GM23338 (cell line): Measurements from ENCODE around the gene IGFBP5.

Experiments used
- CREB1 ChIP-seq: fragments of 250-450 bp; sonication (Bioruptor Pico); IDR thresholded peaks from 2 replicates; pipeline ENCODE4 v1.5.0; 2020; ENCODE audit warnings: low read depth, mild to moderate bottlenecking, moderate library complexity
- ETS1 ChIP-seq: IDR thresholded peaks from 2 replicates; pipeline ENCODE4 v1.6.1; 2016; ENCODE audit warnings: antibody characterized with exemption
- EZH2 ChIP-seq: fragments of 200-600 bp; sonication (generic); IDR thresholded peaks from one replicate; pipeline ENCODE4 v1.8.0; 2017; ENCODE audit warnings: antibody characterized with exemption, mild to moderate bottlenecking, low read depth; ENCODE audit not compliant: unreplicated experiment
- EZH2phosphoT487 ChIP-seq: fragments of 200-600 bp; sonication (generic); IDR thresholded peaks from one replicate; pipeline ENCODE4 v1.8.1; 2018; ENCODE audit warnings: antibody characterized with exemption; ENCODE audit not compliant: unreplicated experiment
- JUNB ChIP-seq: IDR thresholded peaks from one replicate; pipeline ENCODE4 v1.6.1; 2016; ENCODE audit warnings: antibody characterized with exemption; ENCODE audit not compliant: unreplicated experiment
- NANOG ChIP-seq: IDR thresholded peaks from 2 replicates; pipeline ENCODE4 v1.6.1; 2016; ENCODE audit warnings: antibody characterized with exemption, borderline replicate concordance
- POLR2AphosphoS5 ChIP-seq: IDR thresholded peaks from 2 replicates; pipeline ENCODE4 v1.6.1; 2016; ENCODE audit warnings: antibody characterized with exemption, low read depth
- STAT1 ChIP-seq: IDR thresholded peaks from one replicate; pipeline ENCODE4 v1.6.1; 2016; ENCODE audit warnings: antibody characterized with exemption; ENCODE audit not compliant: unreplicated experiment
- ZNF331 ChIP-seq: fragments of 250-450 bp; sonication (Bioruptor Pico); IDR thresholded peaks from 2 replicates; pipeline ENCODE4 v1.5.0; 2020; ENCODE audit warnings: low read depth, mild to moderate bottlenecking, moderate library complexity
- ZNF462 ChIP-seq: fragments of 250-450 bp; sonication (Bioruptor Pico); IDR thresholded peaks from 2 replicates; pipeline ENCODE4 v1.5.0; 2020; ENCODE audit warnings: mild to moderate bottlenecking, moderate library complexity
- TF ChIP-seq, protein P1 (sequence below), 2 experiments: fragments of 200-600 bp in 1 of 2; sonication (generic) in 1 of 2; conservative IDR thresholded peaks; 2 replicates each; pipeline versions ENCODE4 v1.5.1 to v1.6.1; 2016 to 2017; ENCODE audit warnings: antibody characterized with exemption in 2 of 2, low read depth in 2 of 2, mild to moderate bottlenecking in 2 of 2, moderate library complexity in 1 of 2
- TF ChIP-seq, protein P2 (sequence below): IDR thresholded peaks from one replicate; pipeline ENCODE4 v1.6.1; 2018; ENCODE audit warnings: antibody characterized with exemption; ENCODE audit not compliant: unreplicated experiment

GRCh38 chr2:216671791-216672343, 23.5 kb downstream of the IGFBP5 start:
- TF ChIP-seq, protein P1, sequence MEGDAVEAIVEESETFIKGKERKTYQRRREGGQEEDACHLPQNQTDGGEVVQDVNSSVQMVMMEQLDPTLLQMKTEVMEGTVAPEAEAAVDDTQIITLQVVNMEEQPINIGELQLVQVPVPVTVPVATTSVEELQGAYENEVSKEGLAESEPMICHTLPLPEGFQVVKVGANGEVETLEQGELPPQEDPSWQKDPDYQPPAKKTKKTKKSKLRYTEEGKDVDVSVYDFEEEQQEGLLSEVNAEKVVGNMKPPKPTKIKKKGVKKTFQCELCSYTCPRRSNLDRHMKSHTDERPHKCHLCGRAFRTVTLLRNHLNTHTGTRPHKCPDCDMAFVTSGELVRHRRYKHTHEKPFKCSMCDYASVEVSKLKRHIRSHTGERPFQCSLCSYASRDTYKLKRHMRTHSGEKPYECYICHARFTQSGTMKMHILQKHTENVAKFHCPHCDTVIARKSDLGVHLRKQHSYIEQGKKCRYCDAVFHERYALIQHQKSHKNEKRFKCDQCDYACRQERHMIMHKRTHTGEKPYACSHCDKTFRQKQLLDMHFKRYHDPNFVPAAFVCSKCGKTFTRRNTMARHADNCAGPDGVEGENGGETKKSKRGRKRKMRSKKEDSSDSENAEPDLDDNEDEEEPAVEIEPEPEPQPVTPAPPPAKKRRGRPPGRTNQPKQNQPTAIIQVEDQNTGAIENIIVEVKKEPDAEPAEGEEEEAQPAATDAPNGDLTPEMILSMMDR (conservative IDR thresholded peaks at IDR 0.05; ENCODE audit: low read depth in 2 of 2), result no peak
- TF ChIP-seq, protein P2, sequence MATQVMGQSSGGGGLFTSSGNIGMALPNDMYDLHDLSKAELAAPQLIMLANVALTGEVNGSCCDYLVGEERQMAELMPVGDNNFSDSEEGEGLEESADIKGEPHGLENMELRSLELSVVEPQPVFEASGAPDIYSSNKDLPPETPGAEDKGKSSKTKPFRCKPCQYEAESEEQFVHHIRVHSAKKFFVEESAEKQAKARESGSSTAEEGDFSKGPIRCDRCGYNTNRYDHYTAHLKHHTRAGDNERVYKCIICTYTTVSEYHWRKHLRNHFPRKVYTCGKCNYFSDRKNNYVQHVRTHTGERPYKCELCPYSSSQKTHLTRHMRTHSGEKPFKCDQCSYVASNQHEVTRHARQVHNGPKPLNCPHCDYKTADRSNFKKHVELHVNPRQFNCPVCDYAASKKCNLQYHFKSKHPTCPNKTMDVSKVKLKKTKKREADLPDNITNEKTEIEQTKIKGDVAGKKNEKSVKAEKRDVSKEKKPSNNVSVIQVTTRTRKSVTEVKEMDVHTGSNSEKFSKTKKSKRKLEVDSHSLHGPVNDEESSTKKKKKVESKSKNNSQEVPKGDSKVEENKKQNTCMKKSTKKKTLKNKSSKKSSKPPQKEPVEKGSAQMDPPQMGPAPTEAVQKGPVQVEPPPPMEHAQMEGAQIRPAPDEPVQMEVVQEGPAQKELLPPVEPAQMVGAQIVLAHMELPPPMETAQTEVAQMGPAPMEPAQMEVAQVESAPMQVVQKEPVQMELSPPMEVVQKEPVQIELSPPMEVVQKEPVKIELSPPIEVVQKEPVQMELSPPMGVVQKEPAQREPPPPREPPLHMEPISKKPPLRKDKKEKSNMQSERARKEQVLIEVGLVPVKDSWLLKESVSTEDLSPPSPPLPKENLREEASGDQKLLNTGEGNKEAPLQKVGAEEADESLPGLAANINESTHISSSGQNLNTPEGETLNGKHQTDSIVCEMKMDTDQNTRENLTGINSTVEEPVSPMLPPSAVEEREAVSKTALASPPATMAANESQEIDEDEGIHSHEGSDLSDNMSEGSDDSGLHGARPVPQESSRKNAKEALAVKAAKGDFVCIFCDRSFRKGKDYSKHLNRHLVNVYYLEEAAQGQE, result no peak
- TF ChIP-seq EZH2phosphoT487 (no peak), CREB1 (no peak), EZH2 (no peak), JUNB (no peak), POLR2AphosphoS5 (no peak), ZNF462 (CRISPR knock-in tag) (no peak), ETS1 (no peak), ZNF331 (no peak), NANOG (no peak), STAT1 (no peak)
